OCI-LY3 (cell line): ENCODE data around the gene GBA2.
A peak's percentile ranks its signal among the peaks of the same experiment; 100 is the strongest.

Source experiments
- H2AFZ ChIP-seq: fragments of 200-600, 300-600 bp; shearing (Covaris generic); 2 replicates; pipeline ENCODE4 v1.6.0; 2014; ENCODE audit warnings: antibody characterized with exemption, low read depth, low read length
- H3K27ac ChIP-seq: fragments of 200-600, 300-600 bp; sonication (generic); 2 replicates; pipeline ENCODE4 v1.5.1; 2014; ENCODE audit warnings: mild to moderate bottlenecking, low read length, moderate library complexity, mixed read lengths
- H3K27me3 ChIP-seq: fragments of 200-600, 300-600 bp; sonication (generic); 2 replicates; pipeline ENCODE4 v1.6.1; 2014; ENCODE audit warnings: low read depth, low read length, mixed read lengths
- H3K36me3 ChIP-seq: fragments of 200-600, 300-600 bp; sonication (generic); replicated peaks from 2 replicates; pipeline ENCODE3; 2014; ENCODE audit warnings: low read depth, low read length, mixed read lengths
- H3K4me1 ChIP-seq: fragments of 300-600, 200-600 bp; sonication (generic); 2 replicates; pipeline ENCODE4 v1.6.1; 2014; ENCODE audit warnings: low read length, mixed read lengths
- H3K4me2 ChIP-seq: fragments of 200-600, 300-600 bp; sonication (generic); 2 replicates; pipeline ENCODE4 v1.6.1; 2014; ENCODE audit warnings: low read length, mixed read lengths
- H3K4me3 ChIP-seq: fragments of 300-600, 200-600 bp; sonication (generic); 2 replicates; pipeline ENCODE4 v1.5.1; 2014; ENCODE audit warnings: antibody characterized with exemption, mild to moderate bottlenecking, low read length, moderate library complexity
- H3K79me2 ChIP-seq: fragments of 300-600, 200-600 bp; shearing (Covaris generic); 2 replicates; pipeline ENCODE4 v1.6.1; 2014; ENCODE audit warnings: mild to moderate bottlenecking, low read length, mixed read lengths
- H3K9ac ChIP-seq: fragments of 300-600, 200-600 bp; shearing (Covaris generic); 2 replicates; pipeline ENCODE4 v1.6.0; 2014; ENCODE audit warnings: mild to moderate bottlenecking, low read length, moderate library complexity
- H3K9me3 ChIP-seq: fragments of 200-600, 300-600 bp; shearing (Covaris generic); 2 replicates; pipeline ENCODE4 v1.6.1; 2014; ENCODE audit warnings: low read length, mixed read lengths; ENCODE audit not compliant: insufficient read depth
- H4K20me1 ChIP-seq: fragments of 200-600, 300-600 bp; sonication (generic); 2 replicates; pipeline ENCODE4 v1.6.1; 2016; ENCODE audit warnings: low read length, mixed read lengths; ENCODE audit not compliant: insufficient read depth
- EZH2phosphoT487 ChIP-seq: fragments of 200-600 bp; shearing (Covaris generic); IDR thresholded peaks from 2 replicates; pipeline ENCODE4 v1.6.1; 2018; ENCODE audit warnings: antibody characterized with exemption, mixed run types, low read depth
- TF ChIP-seq, protein P1 (sequence below): fragments of 200-600, 300-600 bp; sonication (generic); IDR thresholded peaks from 2 replicates; pipeline ENCODE4 v1.5.1; 2014; ENCODE audit warnings: antibody characterized with exemption, low read length, low read depth

GBA2 gene

DNA sequence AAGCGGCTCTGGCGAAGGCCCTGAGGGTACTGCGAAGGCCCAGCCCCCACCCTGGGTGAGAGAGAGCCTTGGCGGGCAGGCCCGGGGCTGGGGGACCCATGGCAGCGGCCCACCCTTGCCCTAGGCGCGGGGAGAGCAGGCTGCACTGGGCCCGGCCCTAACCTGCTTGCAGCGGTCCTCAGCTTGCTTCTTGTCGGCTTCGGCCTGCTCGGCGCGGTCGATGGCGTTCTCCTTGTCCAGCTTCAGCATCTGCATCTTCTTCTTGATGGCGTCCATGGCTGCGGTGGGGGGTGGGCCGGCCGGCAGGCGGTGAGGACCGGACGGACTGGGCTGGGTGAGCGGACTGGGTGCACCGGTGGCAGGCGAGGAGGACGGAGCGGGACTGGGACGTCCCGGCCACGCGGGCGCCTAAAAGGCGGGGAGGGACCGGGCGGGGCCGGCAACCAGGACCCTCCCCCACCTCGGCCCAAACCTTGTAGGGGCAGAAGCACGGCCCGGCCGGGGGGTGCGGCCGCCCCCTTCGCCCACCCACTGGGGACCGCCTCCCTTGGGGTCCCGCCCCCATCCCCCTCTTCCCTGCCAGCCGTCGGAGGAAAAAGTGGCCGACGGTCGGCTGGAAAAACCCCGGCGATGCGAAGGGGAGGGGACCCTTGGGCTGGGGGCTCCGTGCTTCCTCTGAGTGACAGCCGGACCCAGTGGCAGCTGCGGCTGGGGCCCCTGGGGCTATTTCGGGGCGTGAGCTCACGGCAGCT is 59.3 kb downstream of the GBA2 start, which contains the start of gene TPM2:
TSS of gene TPM2 (minus strand) at position 384 of the 752 bp plus-strand sequence. CDS start at position 276, 108 bp downstream.
- peaks cover 8% of the 10 kb centered on the region; the same call in 1 of the 2 replicates for H3K4me1 ChIP-seq
- H4K20me1 ChIP-seq: no peaks in the 10 kb centered on the region
- H3K27ac ChIP-seq: no peak within 1 kb of the TSS
- no peaks in the 10 kb centered on the region for H3K27me3 ChIP-seq
- H3K9me3 ChIP-seq: no peaks in the 10 kb centered on the region
- no peaks in the 10 kb centered on the region for H3K79me2 ChIP-seq
- H3K4me2 ChIP-seq: peak within 1 kb of the TSS; percentile 68
- TF ChIP-seq EZH2phosphoT487: no peak
- TF ChIP-seq, protein P1, sequence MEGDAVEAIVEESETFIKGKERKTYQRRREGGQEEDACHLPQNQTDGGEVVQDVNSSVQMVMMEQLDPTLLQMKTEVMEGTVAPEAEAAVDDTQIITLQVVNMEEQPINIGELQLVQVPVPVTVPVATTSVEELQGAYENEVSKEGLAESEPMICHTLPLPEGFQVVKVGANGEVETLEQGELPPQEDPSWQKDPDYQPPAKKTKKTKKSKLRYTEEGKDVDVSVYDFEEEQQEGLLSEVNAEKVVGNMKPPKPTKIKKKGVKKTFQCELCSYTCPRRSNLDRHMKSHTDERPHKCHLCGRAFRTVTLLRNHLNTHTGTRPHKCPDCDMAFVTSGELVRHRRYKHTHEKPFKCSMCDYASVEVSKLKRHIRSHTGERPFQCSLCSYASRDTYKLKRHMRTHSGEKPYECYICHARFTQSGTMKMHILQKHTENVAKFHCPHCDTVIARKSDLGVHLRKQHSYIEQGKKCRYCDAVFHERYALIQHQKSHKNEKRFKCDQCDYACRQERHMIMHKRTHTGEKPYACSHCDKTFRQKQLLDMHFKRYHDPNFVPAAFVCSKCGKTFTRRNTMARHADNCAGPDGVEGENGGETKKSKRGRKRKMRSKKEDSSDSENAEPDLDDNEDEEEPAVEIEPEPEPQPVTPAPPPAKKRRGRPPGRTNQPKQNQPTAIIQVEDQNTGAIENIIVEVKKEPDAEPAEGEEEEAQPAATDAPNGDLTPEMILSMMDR: no peak
- H3K9ac ChIP-seq: peak within 1 kb of the TSS; percentile 82
- no peaks in the 10 kb centered on the region for H3K36me3 ChIP-seq
- H2AFZ ChIP-seq: peak within 1 kb of the TSS; percentile 82
- peak within 1 kb of the TSS; percentile 83 for H3K4me3 ChIP-seq

DNA sequence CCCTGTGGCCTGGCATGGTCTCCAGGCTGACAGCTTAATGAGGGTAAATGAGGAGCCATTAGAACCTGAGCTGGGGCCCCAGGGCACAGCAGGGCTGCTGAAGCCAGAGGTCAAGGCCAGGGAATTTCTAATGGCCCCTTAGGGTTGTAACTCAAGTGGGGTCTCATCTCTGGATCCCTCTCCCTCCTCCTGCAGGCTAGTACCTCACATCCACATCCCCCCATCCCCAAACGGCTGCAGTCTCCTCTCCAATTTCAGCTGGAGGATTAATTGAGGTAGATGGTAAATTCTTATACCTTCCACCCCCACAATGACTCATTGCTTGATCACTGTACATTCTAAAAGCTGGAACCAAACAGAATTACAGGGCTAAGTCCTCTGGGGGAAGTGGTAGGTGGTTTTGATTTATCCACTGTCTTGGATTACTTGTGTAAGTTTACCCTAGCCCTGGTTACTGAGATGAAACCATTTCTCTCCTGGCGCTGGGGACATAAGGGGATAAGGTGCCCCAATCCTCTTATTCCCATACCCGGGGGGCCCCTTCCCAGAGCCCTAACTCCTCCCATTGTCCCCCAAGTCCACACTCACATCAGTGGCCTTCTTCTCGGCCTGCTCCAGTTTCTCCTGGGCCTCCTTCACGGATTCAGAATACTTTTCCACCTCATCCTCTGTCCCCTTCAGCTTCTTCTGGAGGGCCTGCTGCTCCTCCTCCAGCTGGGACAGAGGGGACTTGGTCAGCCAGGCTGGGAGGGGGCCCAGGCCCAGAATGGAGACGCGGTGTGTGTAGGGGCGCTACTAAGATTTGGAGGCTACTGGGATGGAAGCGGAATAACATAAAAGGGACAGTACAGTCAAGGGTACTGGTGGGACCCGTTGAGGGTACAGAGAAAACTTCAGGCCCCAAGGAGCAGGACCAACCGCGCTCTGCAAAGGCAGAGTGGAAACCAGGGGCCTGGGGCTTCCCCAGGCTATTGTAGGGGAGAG is 60.2 kb downstream of the GBA2 start:
- Histone ChIP-seq H3K27me3 (no peaks in the 10 kb centered on the region), H3K27ac (no peak overlapping the region), H2AFZ (no peak overlapping the region), H4K20me1 (no peaks in the 10 kb centered on the region), H3K79me2 (no peaks in the 10 kb centered on the region), H3K4me3 (no peak overlapping the region), H3K4me1 (peaks cover 8% of the 10 kb centered on the region; the same call in 1 of the 2 replicates), H3K9me3 (no peaks in the 10 kb centered on the region), H3K36me3 (no peaks in the 10 kb centered on the region), H3K4me2 (no peak overlapping the region), H3K9ac (no peak overlapping the region)
- TF ChIP-seq EZH2phosphoT487: no peak
- TF ChIP-seq, protein P1: no peak

- Histone ChIP-seq H3K4me2 (no peak overlapping the region), H3K4me1 (peaks cover 8% of the 10 kb centered on the region; the same call in 1 of the 2 replicates), H3K4me3 (no peak overlapping the region)
Measured at GRCh38 chr9:35687972-35688557, 61.0 kb downstream of the GBA2 start.

DNA sequence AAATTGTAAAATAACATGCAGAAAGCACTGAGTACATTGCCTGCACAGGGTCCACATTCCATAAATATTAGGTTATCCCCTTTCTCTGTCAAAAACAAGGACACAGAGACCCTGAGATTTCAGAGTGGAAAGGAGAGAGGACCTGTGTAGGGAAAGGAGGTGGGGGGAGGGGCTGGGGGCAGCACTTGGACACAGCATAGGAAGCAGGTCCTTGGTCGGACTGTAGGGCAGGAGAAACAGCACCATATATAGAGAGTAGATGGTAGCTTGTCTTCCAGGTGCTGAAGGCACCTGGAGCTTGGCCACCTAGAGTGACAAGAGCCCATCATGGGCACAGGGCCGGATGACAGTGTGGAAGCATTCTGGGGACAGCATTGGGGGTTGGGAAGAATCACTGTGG is 61.7 kb downstream of the GBA2 start:
- no peak overlapping the region for H2AFZ ChIP-seq
- peaks cover 8% of the 10 kb centered on the region; the same call in 1 of the 2 replicates for H3K4me1 ChIP-seq
- no peaks in the 10 kb centered on the region for H4K20me1 ChIP-seq
- H3K9me3 ChIP-seq: no peaks in the 10 kb centered on the region
- no peaks in the 10 kb centered on the region for H3K27me3 ChIP-seq
- no peak overlapping the region for H3K4me2 ChIP-seq
- H3K79me2 ChIP-seq: no peaks in the 10 kb centered on the region
- no peak overlapping the region for H3K4me3 ChIP-seq
- no peak overlapping the region for H3K27ac ChIP-seq
- H3K36me3 ChIP-seq: no peaks in the 10 kb centered on the region
- TF ChIP-seq EZH2phosphoT487: no peak
- TF ChIP-seq, protein P1: no peak
- H3K9ac ChIP-seq: no peak overlapping the region

More at GRCh38 chr9:35687972-35688557, 61.0 kb downstream of the GBA2 start:
- no peak overlapping the region for H2AFZ ChIP-seq
- H3K27me3 ChIP-seq: no peaks in the 10 kb centered on the region
- no peak for TF ChIP-seq EZH2phosphoT487
- no peaks in the 10 kb centered on the region for H3K9me3 ChIP-seq
- no peaks in the 10 kb centered on the region for H4K20me1 ChIP-seq
- no peak overlapping the region for H3K9ac ChIP-seq
- no peaks in the 10 kb centered on the region for H3K36me3 ChIP-seq
- no peak overlapping the region for H3K27ac ChIP-seq
- no peaks in the 10 kb centered on the region for H3K79me2 ChIP-seq
